Measurements from ENCODE around the gene AMER2.

Gene AMER2

GRCh38 chr13:25171517-25172302 is at the start of gene AMER2:
TSS of gene AMER2 (minus strand) at chr13:25172288. CDS start at chr13:25171619, 669 bp downstream.
- DNase-seq = peak; percentile 94

GRCh38 chr13:25218019-25218418 is 45.9 kb upstream of the AMER2 start:
- no peak for DNase-seq

- peak; percentile 72 for DNase-seq
Measured at GRCh38 chr13:25217023-25217885, 45.2 kb upstream of the AMER2 start.

GRCh38 chr13:25215253-25215575 is 43.1 kb upstream of the AMER2 start:
- no peak for DNase-seq

- no peak for DNase-seq
Measured at GRCh38 chr13:25214491-25215252, 42.6 kb upstream of the AMER2 start.

- DNase-seq = no peak
Measured at GRCh38 chr13:25213715-25214114, 41.6 kb upstream of the AMER2 start.

- peak; percentile 45 for DNase-seq
Measured at GRCh38 chr13:25210842-25211569, 38.9 kb upstream of the AMER2 start.

GRCh38 chr13:25207291-25207810 is 35.3 kb upstream of the AMER2 start:
- DNase-seq = no peak

GRCh38 chr13:25204863-25205262 is 32.8 kb upstream of the AMER2 start:
- no peak for DNase-seq

GRCh38 chr13:25203127-25203740 is 31.1 kb upstream of the AMER2 start:
- peak; percentile 77 for DNase-seq

- DNase-seq = no peak
Measured at GRCh38 chr13:25200783-25201182, 28.7 kb upstream of the AMER2 start.

GRCh38 chr13:25198647-25199046 is 26.6 kb upstream of the AMER2 start:
- no peak for DNase-seq

- DNase-seq = no peak
Measured at GRCh38 chr13:25196971-25197370, 24.9 kb upstream of the AMER2 start.

GRCh38 chr13:25192936-25193335 is 20.8 kb upstream of the AMER2 start:
- DNase-seq = no peak

- no peak for DNase-seq
Measured at GRCh38 chr13:25192489-25192888, 20.4 kb upstream of the AMER2 start.

- no peak for DNase-seq
Measured at GRCh38 chr13:25192052-25192451, 20.0 kb upstream of the AMER2 start.

GRCh38 chr13:25190771-25191170 is 18.7 kb upstream of the AMER2 start:
- peak; percentile 30 for DNase-seq

- peak; percentile 30 for DNase-seq
Measured at GRCh38 chr13:25190256-25190655, 18.2 kb upstream of the AMER2 start.

GRCh38 chr13:25187596-25187995 is 15.5 kb upstream of the AMER2 start:
- DNase-seq = no peak

- DNase-seq = no peak
Measured at GRCh38 chr13:25186187-25186586, 14.1 kb upstream of the AMER2 start.

GRCh38 chr13:25181597-25181996 is 9.5 kb upstream of the AMER2 start:
- DNase-seq = no peak

Data from eye (tissue), 1 donor.